ENCODE results near the gene ELOVL1.

ELOVL1 gene

DNA sequence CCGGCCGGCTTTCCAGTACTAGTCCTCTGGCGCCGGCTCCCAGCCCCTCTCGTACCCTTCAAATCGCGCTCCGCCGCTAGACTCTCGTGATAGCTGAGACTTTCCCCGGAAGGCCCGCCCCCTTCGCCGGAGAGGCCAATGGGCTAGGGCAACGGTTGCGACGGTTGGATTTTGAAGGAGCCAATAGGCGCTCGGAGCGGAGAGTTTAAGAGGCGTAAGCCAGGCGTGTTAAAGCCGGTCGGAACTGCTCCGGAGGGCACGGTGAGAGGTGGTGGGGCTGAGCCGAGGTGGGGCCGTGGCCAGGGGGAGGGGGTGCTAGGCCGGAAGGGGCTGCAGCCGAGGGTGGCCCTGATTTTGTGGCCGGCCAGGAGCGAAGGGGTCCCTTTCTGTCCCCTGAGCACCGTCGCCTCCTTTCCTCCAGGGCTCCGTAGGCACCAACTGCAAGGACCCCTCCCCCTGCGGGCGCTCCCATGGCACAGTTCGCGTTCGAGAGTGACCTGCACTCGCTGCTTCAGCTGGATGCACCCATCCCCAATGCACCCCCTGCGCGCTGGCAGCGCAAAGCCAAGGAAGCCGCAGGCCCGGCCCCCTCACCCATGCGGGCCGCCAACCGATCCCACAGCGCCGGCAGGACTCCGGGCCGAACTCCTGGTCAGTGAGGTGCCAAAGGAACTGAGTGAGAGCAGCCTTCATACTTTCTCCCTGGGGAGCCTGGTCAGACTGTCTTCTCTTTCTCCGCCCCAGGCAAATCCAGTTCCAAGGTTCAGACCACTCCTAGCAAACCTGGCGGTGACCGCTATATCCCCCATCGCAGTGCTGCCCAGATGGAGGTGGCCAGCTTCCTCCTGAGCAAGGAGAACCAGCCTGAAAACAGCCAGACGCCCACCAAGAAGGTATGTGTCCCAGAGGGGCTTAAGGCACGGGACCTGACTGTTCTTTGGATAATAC is 8.8 kb downstream of the ELOVL1 start, which contains the start of gene CDC20:
CDC20 (plus strand) TSS at position 236 of the 948 bp plus-strand sequence; CDS start at position 471, 235 bp downstream.
- H3K4me3 ChIP-seq (ENCODE audit: low read length): peak within 1 kb of the TSS; percentile 92
- peak; percentile 96 for DNase-seq (ENCODE audit: low read depth, low spot score)

GRCh38 chr1:43358121-43358745 is 9.6 kb downstream of the ELOVL1 start:
- H3K4me3 ChIP-seq (ENCODE audit: low read length): peak overlapping the region; percentile 92
- DNase-seq (ENCODE audit: low read depth, low spot score): no peak

DNA sequence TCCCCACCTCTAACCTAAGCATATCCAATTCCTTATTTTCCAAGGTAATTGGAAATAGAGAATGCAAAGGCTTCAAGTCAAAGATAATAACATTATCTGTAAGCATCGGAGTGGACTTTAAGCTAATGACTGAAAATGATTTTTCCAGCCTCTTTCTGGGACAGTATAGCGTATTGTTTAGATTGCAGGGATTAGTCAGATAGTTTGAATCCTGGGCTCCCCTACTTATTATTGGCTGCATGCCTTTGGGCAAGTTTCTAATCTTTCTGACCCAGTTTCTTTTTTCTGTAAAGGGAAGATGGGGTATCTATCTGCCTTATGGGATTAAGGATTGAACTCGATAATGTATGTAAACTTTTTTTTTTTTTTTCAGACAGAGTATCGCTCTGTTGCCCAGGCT is 10.6 kb downstream of the ELOVL1 start:
- H3K4me3 ChIP-seq (ENCODE audit: low read length): no peak overlapping the region
- DNase-seq (ENCODE audit: low read depth, low spot score): no peak

- no peak overlapping the region for H3K4me3 ChIP-seq (ENCODE audit: low read length)
- no peak for DNase-seq (ENCODE audit: low read depth, low spot score)
Observed at GRCh38 chr1:43354936-43355335, 12.9 kb downstream of the ELOVL1 start.

DNA sequence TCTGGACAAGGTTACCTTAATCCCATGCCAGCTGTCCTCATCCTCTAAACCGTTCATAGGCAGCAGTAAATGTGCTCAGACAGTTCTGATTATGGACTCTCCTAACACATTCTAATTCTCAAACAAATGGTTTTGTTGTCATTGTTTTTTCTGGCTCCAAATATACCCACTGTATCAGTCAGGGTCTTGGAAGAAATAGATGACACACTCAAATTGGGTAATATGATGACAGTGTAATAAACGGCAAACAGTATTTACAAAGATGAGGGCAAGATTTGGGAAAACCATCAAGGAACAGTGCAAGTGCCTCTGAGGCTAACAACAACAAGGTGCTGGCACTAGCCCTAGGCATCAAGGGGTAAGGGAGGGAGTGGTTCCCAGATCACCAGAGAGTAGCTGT is 13.3 kb downstream of the ELOVL1 start:
- no peak for DNase-seq (ENCODE audit: low read depth, low spot score)
- no peak overlapping the region for H3K4me3 ChIP-seq (ENCODE audit: low read length)

- H3K4me3 ChIP-seq (ENCODE audit: low read length): no peak overlapping the region
- no peak for DNase-seq (ENCODE audit: low read depth, low spot score)
Observed at GRCh38 chr1:43352881-43353280, 14.9 kb downstream of the ELOVL1 start.

DNA sequence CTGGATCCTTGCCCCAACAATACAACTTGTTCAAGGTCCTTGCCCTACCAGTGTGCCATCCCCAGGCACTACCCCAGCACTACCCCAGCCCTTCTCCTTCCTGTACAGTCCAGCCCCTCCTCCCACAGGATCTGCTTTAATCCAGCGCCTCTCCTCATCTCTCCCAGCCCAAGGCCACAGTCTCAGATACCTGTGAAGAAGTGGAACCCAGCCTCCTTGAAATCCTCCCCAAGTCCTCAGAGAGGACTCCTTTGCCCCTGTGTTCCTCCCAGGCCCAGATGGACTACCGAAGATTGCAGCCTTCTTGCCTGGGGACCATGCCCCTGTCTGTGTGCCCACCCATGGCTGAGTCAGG is 15.5 kb downstream of the ELOVL1 start:
- DNase-seq (ENCODE audit: low read depth, low spot score): no peak
- no peak overlapping the region for H3K4me3 ChIP-seq (ENCODE audit: low read length)

DNA sequence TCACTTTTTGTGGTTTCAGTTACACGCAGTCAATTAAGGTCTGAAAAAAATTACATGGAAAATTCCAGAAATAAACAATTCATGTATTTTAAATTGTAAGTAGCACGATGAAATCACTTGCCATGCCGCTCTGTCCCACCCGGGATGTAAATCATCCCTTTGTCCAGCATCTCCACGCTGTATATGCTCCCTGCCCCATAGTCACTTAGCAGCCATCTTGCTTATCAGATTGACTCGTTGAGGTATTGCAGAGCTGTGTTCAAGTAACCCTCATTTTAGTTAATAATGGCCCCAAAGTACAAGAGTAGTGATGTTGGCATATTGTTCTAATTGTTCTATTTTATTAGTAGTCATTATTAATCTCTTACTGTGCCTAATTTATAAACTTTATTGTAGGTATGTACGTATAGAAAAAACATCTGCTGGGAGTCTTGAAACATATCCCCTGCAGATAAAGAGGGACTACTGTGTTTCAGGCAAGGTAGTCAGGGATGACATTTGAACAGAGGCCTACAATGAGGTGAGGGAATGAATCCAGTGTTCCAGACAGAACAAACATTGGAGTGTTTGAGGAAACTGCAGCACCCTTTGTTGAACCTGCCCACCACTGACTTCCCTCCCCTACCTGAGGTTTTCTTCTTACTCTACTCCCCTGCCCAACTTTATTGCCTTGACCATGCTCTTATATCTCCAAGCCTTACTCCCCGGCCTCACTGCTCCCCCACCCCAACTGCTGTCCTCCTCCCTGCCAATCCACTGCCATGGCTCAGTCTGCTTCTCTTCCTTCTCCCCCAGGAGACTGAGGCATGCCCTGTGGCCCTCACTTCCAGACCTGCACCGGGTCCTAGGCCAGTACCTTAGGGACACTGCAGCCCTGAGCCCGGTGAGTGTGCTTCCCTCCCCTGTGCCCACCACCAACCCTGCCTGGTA is 16.1 kb downstream of the ELOVL1 start:
- no peak overlapping the region for H3K4me3 ChIP-seq (ENCODE audit: low read length)
- DNase-seq (ENCODE audit: low read depth, low spot score): no peak

DNA sequence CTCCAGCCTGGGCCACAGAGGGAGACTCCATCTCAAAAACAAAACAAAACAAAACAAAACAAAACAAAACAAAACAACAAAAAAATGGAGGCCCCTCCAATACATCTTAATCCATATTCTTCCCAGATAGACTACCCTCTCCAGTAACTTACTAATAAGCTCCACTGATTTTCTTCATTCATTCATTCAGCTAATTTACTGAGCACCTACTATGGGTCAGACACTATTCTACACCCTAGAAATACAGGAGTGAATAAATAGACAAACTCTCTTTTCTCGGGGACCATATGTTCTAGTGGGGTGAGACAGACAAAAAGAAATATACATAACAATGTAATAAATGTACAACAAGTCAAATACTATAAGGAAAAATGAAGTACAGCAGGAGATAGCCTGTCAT is 16.8 kb downstream of the ELOVL1 start:
- no peak for DNase-seq (ENCODE audit: low read depth, low spot score)
- H3K4me3 ChIP-seq (ENCODE audit: low read length): no peak overlapping the region

- DNase-seq (ENCODE audit: low read depth, low spot score): no peak
- peak overlapping the region; percentile 59 for H3K4me3 ChIP-seq (ENCODE audit: low read length)
Observed at GRCh38 chr1:43349594-43350306, 18.1 kb downstream of the ELOVL1 start.

- no peak for DNase-seq (ENCODE audit: low read depth, low spot score)
- H3K4me3 ChIP-seq (ENCODE audit: low read length): peak overlapping the region; percentile 59
Observed at GRCh38 chr1:43348809-43349593, 18.8 kb downstream of the ELOVL1 start.

GRCh38 chr1:43348343-43348808 is 19.4 kb downstream of the ELOVL1 start:
- no peak overlapping the region for H3K4me3 ChIP-seq (ENCODE audit: low read length)
- no peak for DNase-seq (ENCODE audit: low read depth, low spot score)

DNA sequence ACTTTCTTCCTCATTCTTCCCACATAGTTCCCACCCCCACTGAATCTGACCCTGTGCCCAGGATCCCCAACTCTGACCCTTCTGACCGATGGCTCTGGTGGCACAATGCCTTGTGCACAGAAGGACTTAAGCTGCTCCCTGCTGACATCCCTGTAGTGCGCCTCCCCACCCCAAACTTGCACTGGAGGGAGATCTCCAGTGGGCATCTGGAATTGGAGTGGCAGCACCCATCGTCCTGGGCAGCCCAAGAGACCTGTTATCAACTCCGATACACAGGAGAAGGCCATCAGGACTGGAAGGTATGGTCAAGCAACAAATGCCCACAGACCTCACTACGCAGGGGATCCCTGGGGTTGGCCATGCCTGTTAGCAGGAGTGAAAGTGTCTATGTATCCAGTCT is 21.2 kb downstream of the ELOVL1 start:
- no peak overlapping the region for H3K4me3 ChIP-seq (ENCODE audit: low read length)
- DNase-seq (ENCODE audit: low read depth, low spot score): no peak

GRCh38 chr1:43345120-43345519 is 22.7 kb downstream of the ELOVL1 start:
- DNase-seq (ENCODE audit: low read depth, low spot score): no peak
- no peak overlapping the region for H3K4me3 ChIP-seq (ENCODE audit: low read length)

DNA sequence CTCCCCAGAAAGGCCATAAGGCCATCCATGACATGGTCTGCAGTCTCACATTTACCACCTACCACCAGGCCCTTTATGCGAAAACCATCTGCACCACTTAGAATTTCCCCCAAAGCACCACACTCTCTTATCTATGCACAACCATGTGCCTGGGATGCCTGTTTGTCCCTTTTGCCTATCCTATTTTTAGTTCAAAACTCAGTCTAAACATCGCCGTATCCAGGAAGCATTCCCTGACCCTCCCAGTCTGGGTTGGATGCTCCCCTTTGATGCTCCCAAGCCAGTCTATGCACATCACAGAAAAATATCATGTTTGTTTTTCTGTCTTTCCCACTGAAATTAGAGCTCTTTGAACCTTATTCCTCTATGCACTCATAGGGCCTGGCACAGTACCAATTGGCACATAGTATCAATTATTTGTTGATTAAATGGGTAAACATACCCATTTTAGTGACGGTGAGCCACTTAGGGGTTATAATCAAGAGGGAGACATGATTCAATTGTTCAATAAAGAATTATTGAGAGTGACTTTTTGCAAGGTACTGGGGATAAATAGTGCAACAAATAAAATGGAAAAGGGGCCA is 23.5 kb downstream of the ELOVL1 start:
- DNase-seq (ENCODE audit: low read depth, low spot score): no peak
- no peak overlapping the region for H3K4me3 ChIP-seq (ENCODE audit: low read length)

- no peak overlapping the region for H3K4me3 ChIP-seq (ENCODE audit: low read length)
- no peak for DNase-seq (ENCODE audit: low read depth, low spot score)
Observed at GRCh38 chr1:43340559-43340958, 27.3 kb downstream of the ELOVL1 start.

GRCh38 chr1:43339584-43340232 is 28.1 kb downstream of the ELOVL1 start:
- H3K4me3 ChIP-seq (ENCODE audit: low read length): no peak overlapping the region
- DNase-seq (ENCODE audit: low read depth, low spot score): no peak
